HepG2 (cell line): Measurements from ENCODE around the gene ADGRV1. TPM values are rescaled to one million over a fixed set of nuclear protein-coding genes. Genes with fewer than 3 reads are reported as not detected.

Experiments
- ATAC-seq: fragments of 200-7000 bp; cut with Tn5 transposase; 3 replicates; pipeline ENCODE4 v1.9.1; 2020; ENCODE audit warnings: mild to moderate bottlenecking, moderate library complexity
- BruUV-seq: library from RNA; stranded (reverse); fragments of 400-500 nt; replicated peaks from 2 replicates; lab custom pipeline; 2021; lab: Mats Ljungman, UMichigan
- CTCF ChIA-PET: fragments of 300-600 bp; formaldehyde crosslinking; extraction: SDS; loops from one replicate; lab custom pipeline; 2021; ENCODE audit warnings: low total read pairs, inconsistent platforms, low intra/inter-chr PET ratio; lab: Yijun Ruan, JAX
- POLR2A ChIA-PET: fragments of 350-600 bp; sonication (Branson Sonifier 250); formaldehyde crosslinking; loops from one replicate; lab custom pipeline; 2020; ENCODE audit warnings: antibody characterized with exemption, inconsistent platforms; lab: Yijun Ruan, JAX
- DNase-seq: peaks from one replicate; pipeline ENCODE4 v3.0.0-alpha.2; 2015; ENCODE audit warnings: low spot score
- FAIRE-seq: peaks from 3 replicates; lab custom pipeline; 2011; peaks lifted over from hg19 to GRCh38; lab: Jason Lieb, UNC
- H2AFZ ChIP-seq: one replicate; pipeline ENCODE4 v1.6.1; 2011; ENCODE audit warnings: low read length, inconsistent platforms
- H3K27ac ChIP-seq: fragments of 300-600 bp; 3 replicates; pipeline ENCODE4 v1.8.0; 2011; ENCODE audit warnings: mixed run types, mild to moderate bottlenecking, mixed read lengths, low read length, inconsistent platforms; ENCODE audit not compliant: insufficient read depth; ENCODE audit errors: extremely low read length
- H3K27me3 ChIP-seq, 2 experiments: fragments of 200-600 bp in 1 of 2; 2 replicates in 1 of 2; 3 replicates in 1 of 2; pipeline versions ENCODE4 v1.6.0 to v1.8.0; 2011; ENCODE audit warnings: low read length in 2 of 2, mild to moderate bottlenecking in 2 of 2, moderate library complexity in 2 of 2, inconsistent platforms in 1 of 2; ENCODE audit not compliant: insufficient read depth in 2 of 2, control insufficient read depth in 1 of 2
- H3K36me3 ChIP-seq, 2 experiments: fragments of 200-600 bp in 1 of 2; replicated peaks in 1 of 2; 2 replicates in 1 of 2; 3 replicates in 1 of 2; pipeline versions ENCODE4 v1.5.1 to v1.8.0; 2011; ENCODE audit warnings: low read length in 2 of 2, inconsistent platforms in 1 of 2; ENCODE audit not compliant: insufficient read depth in 2 of 2, control insufficient read depth in 1 of 2
- H3K4me1 ChIP-seq: 2 replicates; pipeline ENCODE4 v1.5.1; 2012; ENCODE audit warnings: low read length, inconsistent platforms; ENCODE audit not compliant: insufficient read depth
- H3K4me2 ChIP-seq: 2 replicates; pipeline ENCODE4 v1.6.0; 2011; ENCODE audit warnings: low read depth, low read length, inconsistent platforms
- H3K4me3 ChIP-seq, 3 experiments: fragments of 200-600 bp in 1 of 3; sonication (generic), shearing (Covaris generic) in 1 of 3; replicated peaks in 1 of 3; 2 replicates each; pipeline ENCODE4 v1.5.1; 2011 to 2016; ENCODE audit warnings: low read length in 3 of 3, inconsistent platforms in 2 of 3, low read depth in 2 of 3, mild to moderate bottlenecking in 2 of 3, control low read depth in 1 of 3, mixed read lengths in 1 of 3; ENCODE audit not compliant: insufficient read depth in 1 of 3
- H3K79me2 ChIP-seq: one replicate; pipeline ENCODE4 v1.6.1; 2011; ENCODE audit warnings: low read length, inconsistent platforms; ENCODE audit not compliant: insufficient read depth
- H3K9ac ChIP-seq: 2 replicates; pipeline ENCODE4 v1.6.0; 2011; ENCODE audit warnings: mild to moderate bottlenecking, low read depth, low read length, inconsistent platforms; ENCODE audit not compliant: insufficient read depth
- H3K9me3 ChIP-seq: 2 replicates; pipeline ENCODE4 v1.5.1; 2012; ENCODE audit warnings: mild to moderate bottlenecking, low read length
- H4K20me1 ChIP-seq: 2 replicates; pipeline ENCODE4 v1.6.0; 2011; ENCODE audit warnings: inconsistent platforms, mild to moderate bottlenecking, low read length, moderate library complexity; ENCODE audit not compliant: insufficient read depth
- DDIT3 ChIP-seq: sonication (generic); formaldehyde crosslinking; IDR thresholded peaks from 2 replicates; pipeline ENCODE4 v1.4.0; 2020; ENCODE audit warnings: mild to moderate bottlenecking, missing genetic modification reagents
- FIP1L1 ChIP-seq: fragments of 200-400 bp; formaldehyde crosslinking; IDR thresholded peaks from 2 replicates; pipeline ENCODE4 v1.6.1; 2018; ENCODE audit warnings: low read depth, mild to moderate bottlenecking, low read length, moderate library complexity, borderline replicate concordance; ENCODE audit not compliant: insufficient read depth
- NFYB ChIP-seq: sonication (generic); formaldehyde crosslinking; IDR thresholded peaks from 2 replicates; pipeline ENCODE4 v1.4.0; 2020; ENCODE audit warnings: missing genetic modification reagents
- TCF7 ChIP-seq: sonication (generic); IDR thresholded peaks from 2 replicates; pipeline ENCODE4 v1.6.1; 2016; ENCODE audit warnings: antibody characterized with exemption, low read depth
- TP53 ChIP-seq: sonication (generic); formaldehyde crosslinking; conservative IDR thresholded peaks from 2 replicates; pipeline ENCODE4 v1.4.0; 2020; ENCODE audit warnings: missing genetic modification reagents
- ZKSCAN5 ChIP-seq: sonication (generic); formaldehyde crosslinking; IDR thresholded peaks from 2 replicates; pipeline ENCODE4 v1.5.1; 2020; ENCODE audit warnings: mild to moderate bottlenecking, missing genetic modification reagents
- ZKSCAN8 ChIP-seq: IDR thresholded peaks from 2 replicates; pipeline ENCODE4 v1.6.1; 2016; ENCODE audit warnings: borderline replicate concordance, missing genetic modification reagents, missing compliant biosample characterization
- ZNF18 ChIP-seq: sonication (generic); formaldehyde crosslinking; IDR thresholded peaks from 2 replicates; pipeline ENCODE4 v1.8.0; 2022; ENCODE audit warnings: mild to moderate bottlenecking, missing genetic modification reagents; ENCODE audit not compliant: insufficient replicate concordance
- ZNF263 ChIP-seq: sonication (generic); formaldehyde crosslinking; IDR thresholded peaks from 2 replicates; pipeline ENCODE4 v1.4.0; 2020; ENCODE audit warnings: missing genetic modification reagents
- ZNF773 ChIP-seq: sonication (generic); formaldehyde crosslinking; IDR thresholded peaks from 2 replicates; pipeline ENCODE4 v1.4.0; 2020; ENCODE audit warnings: missing genetic modification reagents, borderline replicate concordance
- ZNF891 ChIP-seq: sonication (generic); formaldehyde crosslinking; IDR thresholded peaks from 2 replicates; pipeline ENCODE4 v1.5.0; 2020; ENCODE audit warnings: mild to moderate bottlenecking, missing genetic modification reagents
- WGBS: methylation state at CpG from one replicate; pipeline ENCODE4 v1.1.6; 2017; ENCODE audit warnings: low lambda C conversion rate; 5-methylcytosine and 5-hydroxymethylcytosine counted together
- in situ Hi-C: cut with HindIII; loops from 2 replicates; pipeline ENCODE4 v1.10.0; 2017; ENCODE audit warnings: low pct_unique_long_range_greater_than_20kb; ENCODE audit not compliant: extremely low pct_ligation_motif_present
- intact Hi-C: fragments of 100-400 bp; cut with micrococcal nuclease; formaldehyde crosslinking; loops from one replicate; pipeline ENCODE4 v1.10.0; 2022; ENCODE audit not compliant: unreplicated experiment
- polyA plus RNA-seq, 8 experiments: library from polyadenylated mRNA; depleted of rRNA in 3 of 8; stranded (reverse) in 7 of 8; unstranded in 1 of 8; fragments of >200 nt; fragmentation: Illumina TruSeq in 4 of 8; extraction: Trizol in 4 of 8; gene quantifications; 2 replicates each; pipeline versions ENCODE4 v1.2.1 to v1.2.3, GENCODE V29; 2011 to 2016; ENCODE audit warnings: low read depth in 4 of 8, missing spikeins in 1 of 8, mixed read lengths in 1 of 8; ENCODE audit not compliant: insufficient read depth in 1 of 8
- total RNA-seq, 5 experiments: library from RNA; depleted of rRNA; stranded (reverse); fragments of >200 nt; fragmentation: Illumina TruSeq; extraction: Trizol; gene quantifications; 2 replicates each; pipeline ENCODE4 v1.2.3, GENCODE V29; 2016; ENCODE audit warnings: low read depth in 1 of 5
- TF ChIP-seq, protein P1 (sequence below): sonication (generic); formaldehyde crosslinking; IDR thresholded peaks from 2 replicates; pipeline ENCODE4 v1.8.0; 2022; ENCODE audit warnings: mild to moderate bottlenecking, missing genetic modification reagents, moderate library complexity
- TF ChIP-seq, protein P2 (sequence below): sonication (generic); formaldehyde crosslinking; IDR thresholded peaks from 2 replicates; pipeline ENCODE4 v1.4.0; 2020; ENCODE audit warnings: missing genetic modification reagents

The ADGRV1 gene
- total and polyA plus RNA-seq, 2 of the 13 experiments (the other 11 are each of a cell fraction or from before 2014, with no cell fraction given) = 1.7 to 3.9 TPM

DNA sequence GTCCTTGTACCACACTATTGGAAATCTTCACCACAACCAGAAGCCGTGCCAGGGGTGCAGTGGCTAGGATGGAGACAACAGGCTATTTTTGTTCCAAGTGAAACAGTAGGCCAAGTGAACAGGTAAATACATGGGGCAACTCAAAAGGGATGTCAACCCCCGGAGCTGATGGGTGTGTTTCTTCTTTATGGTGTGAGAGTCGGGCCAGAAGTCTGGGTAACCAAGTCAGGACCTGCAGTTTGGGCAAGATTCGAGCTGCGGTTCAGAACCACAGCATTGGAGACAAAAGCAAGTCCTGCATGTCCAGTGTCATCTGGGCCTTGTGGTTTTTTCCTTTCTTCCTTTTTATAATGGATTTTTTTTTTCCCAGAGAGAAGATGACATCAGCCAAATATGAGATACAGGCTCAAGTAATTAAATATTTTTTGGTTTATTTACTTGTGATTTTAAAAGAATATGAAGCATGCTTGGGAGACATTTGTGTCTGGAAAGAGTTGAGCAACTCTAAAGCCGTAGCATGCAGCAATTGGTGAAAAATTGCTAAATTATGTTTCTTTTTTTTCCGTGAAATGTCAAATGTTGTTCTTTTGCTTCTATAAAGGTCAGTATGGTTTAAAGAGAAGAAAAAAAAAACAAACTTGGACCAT lies 562.9 kb downstream of the ADGRV1 start:
- TF ChIP-seq ZNF773 = no peak
- WGBS = 31% methylated on average over 7 of the region's 7 CpGs
- FAIRE-seq = no peak
- Histone ChIP-seq H3K36me3 (no peaks in the 10 kb centered on the region), H3K4me2 (no peak overlapping the region), H3K27ac (no peak overlapping the region), H4K20me1 (no peaks in the 10 kb centered on the region), H2AFZ (no peak overlapping the region), H3K4me1 (peaks cover 3% of the 10 kb centered on the region), H3K9ac (no peak overlapping the region), H3K79me2 (no peaks in the 10 kb centered on the region), H3K9me3 (no peaks in the 10 kb centered on the region), H3K27me3 (no peaks in the 10 kb centered on the region), H3K4me3 (no peak overlapping the region)
- intact Hi-C loops (no loop called here), in situ Hi-C loops (no loop called here)
- BruUV-seq = no TSS peak
- ChIA-PET CTCF (no interaction called here), POLR2A (no interaction called here)
- ATAC-seq = no peak
- DNase-seq = no peak

DNA sequence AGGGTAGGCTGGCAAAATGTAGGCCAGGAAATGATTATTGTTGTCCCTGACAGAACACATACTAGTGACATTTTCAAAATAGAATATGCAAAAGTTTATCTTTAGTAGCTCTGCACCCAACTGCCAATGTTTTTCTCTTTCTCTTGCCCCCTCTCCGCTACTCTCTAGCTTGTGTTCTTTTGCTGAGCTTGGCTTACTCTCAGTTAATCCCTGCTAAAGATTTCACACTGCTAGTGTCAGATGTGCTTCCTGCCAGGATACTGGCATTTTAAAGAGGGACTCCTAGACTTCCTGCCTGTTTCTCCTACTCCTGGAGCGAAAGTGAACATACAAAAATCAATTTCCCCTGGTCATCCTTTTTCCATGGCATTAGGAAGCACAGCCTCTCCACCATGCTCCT lies 564.1 kb downstream of the ADGRV1 start:
- no peaks in the 10 kb centered on the region for H3K36me3 ChIP-seq
- in situ Hi-C loops (no loop called here), intact Hi-C loops (no loop called here)
- H3K4me2 ChIP-seq = no peak overlapping the region
- no peak for FAIRE-seq
- CTCF ChIA-PET = no interaction called here
- POLR2A ChIA-PET = no interaction called here
- no peak overlapping the region for H2AFZ ChIP-seq
- no peaks in the 10 kb centered on the region for H3K79me2 ChIP-seq
- no peak overlapping the region for H3K9ac ChIP-seq
- no peaks in the 10 kb centered on the region for H3K27me3 ChIP-seq
- peaks cover 14% of the 10 kb centered on the region for H3K4me1 ChIP-seq
- BruUV-seq = no TSS peak
- H3K9me3 ChIP-seq = no peaks in the 10 kb centered on the region
- 31% methylated on average over 2 of the region's 2 CpGs for WGBS
- no peak overlapping the region for H3K4me3 ChIP-seq
- no peaks in the 10 kb centered on the region for H4K20me1 ChIP-seq
- H3K27ac ChIP-seq = no peak overlapping the region
- ATAC-seq = no peak
- DNase-seq = no peak
- TF ChIP-seq ZNF263 (no peak), TP53 (CRISPR knock-in tag) (no peak), ZNF891 (CRISPR knock-in tag) (no peak), DDIT3 (CRISPR knock-in tag) (no peak), NFYB (CRISPR knock-in tag) (no peak), ZKSCAN8 (CRISPR knock-in tag) (no peak), TCF7 (no peak), ZNF18 (CRISPR knock-in tag) (no peak), ZKSCAN5 (CRISPR knock-in tag) (no peak), FIP1L1 (no peak)
- TF ChIP-seq, protein P1, sequence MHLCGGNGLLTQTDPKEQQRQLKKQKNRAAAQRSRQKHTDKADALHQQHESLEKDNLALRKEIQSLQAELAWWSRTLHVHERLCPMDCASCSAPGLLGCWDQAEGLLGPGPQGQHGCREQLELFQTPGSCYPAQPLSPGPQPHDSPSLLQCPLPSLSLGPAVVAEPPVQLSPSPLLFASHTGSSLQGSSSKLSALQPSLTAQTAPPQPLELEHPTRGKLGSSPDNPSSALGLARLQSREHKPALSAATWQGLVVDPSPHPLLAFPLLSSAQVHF (CRISPR knock-in tag) = no peak
- TF ChIP-seq, protein P2, sequence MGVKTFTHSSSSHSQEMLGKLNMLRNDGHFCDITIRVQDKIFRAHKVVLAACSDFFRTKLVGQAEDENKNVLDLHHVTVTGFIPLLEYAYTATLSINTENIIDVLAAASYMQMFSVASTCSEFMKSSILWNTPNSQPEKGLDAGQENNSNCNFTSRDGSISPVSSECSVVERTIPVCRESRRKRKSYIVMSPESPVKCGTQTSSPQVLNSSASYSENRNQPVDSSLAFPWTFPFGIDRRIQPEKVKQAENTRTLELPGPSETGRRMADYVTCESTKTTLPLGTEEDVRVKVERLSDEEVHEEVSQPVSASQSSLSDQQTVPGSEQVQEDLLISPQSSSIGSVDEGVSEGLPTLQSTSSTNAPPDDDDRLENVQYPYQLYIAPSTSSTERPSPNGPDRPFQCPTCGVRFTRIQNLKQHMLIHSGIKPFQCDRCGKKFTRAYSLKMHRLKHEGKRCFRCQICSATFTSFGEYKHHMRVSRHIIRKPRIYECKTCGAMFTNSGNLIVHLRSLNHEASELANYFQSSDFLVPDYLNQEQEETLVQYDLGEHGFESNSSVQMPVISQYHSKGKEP = no peak
